MCF 10A (cell line): ENCODE measurements around the gene C10orf62. TPM values are rescaled to one million over a fixed set of nuclear protein-coding genes. Genes with fewer than 3 reads are reported as not detected.
A peak's percentile ranks its signal among the peaks of the same experiment; 100 is the strongest.

Experiments used
- BruUV-seq: library from RNA; stranded (reverse); fragments of 400-500 nt; replicated peaks from 2 replicates; lab custom pipeline; 2021; lab: Mats Ljungman, UMichigan
- CTCF ChIA-PET: fragments of 300-600 bp; sonication (Branson Sonifier 250); formaldehyde crosslinking; extraction: SDS; loops from one replicate; lab custom pipeline; 2021; ENCODE audit warnings: antibody characterized with exemption, inconsistent platforms; lab: Yijun Ruan, JAX
- POLR2A ChIA-PET: fragments of 300-600, 350-650 bp; sonication (Branson Sonifier 250); formaldehyde crosslinking; extraction: SDS; loops from one replicate; lab custom pipeline; 2020; ENCODE audit warnings: antibody characterized with exemption, inconsistent platforms; lab: Yijun Ruan, JAX
- DNase-seq: peaks from one replicate; pipeline ENCODE4 v3.0.0-alpha.2; 2018; ENCODE audit not compliant: unreplicated experiment
- H3K27ac Mint-ChIP-seq: one replicate; pipeline ENCODE4 v1.8.0; 2022; ENCODE audit warnings: mild to moderate bottlenecking, low read depth, mixed read lengths; ENCODE audit not compliant: unreplicated experiment
- H3K27me3 Mint-ChIP-seq: one replicate; pipeline ENCODE4 v1.8.0; 2022; ENCODE audit warnings: mixed read lengths; ENCODE audit not compliant: insufficient read depth, unreplicated experiment
- H3K36me3 Mint-ChIP-seq: one replicate; pipeline ENCODE4 v1.8.0; 2022; ENCODE audit warnings: mild to moderate bottlenecking, moderate library complexity, mixed read lengths; ENCODE audit not compliant: insufficient read depth, unreplicated experiment
- H3K4me1 Mint-ChIP-seq: one replicate; pipeline ENCODE4 v1.8.0; 2022; ENCODE audit warnings: mixed read lengths; ENCODE audit not compliant: insufficient read depth, unreplicated experiment
- H3K4me3 Mint-ChIP-seq: one replicate; pipeline ENCODE4 v1.8.0; 2022; ENCODE audit warnings: mild to moderate bottlenecking, moderate library complexity, mixed read lengths; ENCODE audit not compliant: unreplicated experiment
- H3K9me3 Mint-ChIP-seq: one replicate; pipeline ENCODE4 v1.8.0; 2022; ENCODE audit warnings: mixed read lengths; ENCODE audit not compliant: unreplicated experiment
- CTCF ChIP-seq: fragments of 200-600 bp; IDR thresholded peaks from one replicate; pipeline ENCODE4 v1.8.0; 2022; ENCODE audit warnings: antibody characterized with exemption, mild to moderate bottlenecking; ENCODE audit not compliant: unreplicated experiment
- intact Hi-C: fragments of 100-400 bp; cut with micrococcal nuclease; formaldehyde crosslinking; loops from 2 replicates; pipeline ENCODE4 v1.14.1; 2022
- total RNA-seq: library from RNA; stranded (reverse); gene quantifications from 2 replicates; pipeline ENCODE4 v1.2.3, GENCODE V29; 2022

The C10orf62 gene
- total RNA-seq, 1 experiment from 2014 or later: 0.26 TPM

GRCh38 chr10:97548828-97549455 is 40.6 kb upstream of the C10orf62 start:
- H3K4me3 Mint-ChIP-seq: no peak overlapping the region
- CTCF ChIA-PET: interaction anchor here (0.9 to 3.0 kb wide), 3 partner anchors 50 to 85 kb away, joined by 3 to 13 read pairs (median 8); partner anchors contain the start of gene UBTD1

DNA sequence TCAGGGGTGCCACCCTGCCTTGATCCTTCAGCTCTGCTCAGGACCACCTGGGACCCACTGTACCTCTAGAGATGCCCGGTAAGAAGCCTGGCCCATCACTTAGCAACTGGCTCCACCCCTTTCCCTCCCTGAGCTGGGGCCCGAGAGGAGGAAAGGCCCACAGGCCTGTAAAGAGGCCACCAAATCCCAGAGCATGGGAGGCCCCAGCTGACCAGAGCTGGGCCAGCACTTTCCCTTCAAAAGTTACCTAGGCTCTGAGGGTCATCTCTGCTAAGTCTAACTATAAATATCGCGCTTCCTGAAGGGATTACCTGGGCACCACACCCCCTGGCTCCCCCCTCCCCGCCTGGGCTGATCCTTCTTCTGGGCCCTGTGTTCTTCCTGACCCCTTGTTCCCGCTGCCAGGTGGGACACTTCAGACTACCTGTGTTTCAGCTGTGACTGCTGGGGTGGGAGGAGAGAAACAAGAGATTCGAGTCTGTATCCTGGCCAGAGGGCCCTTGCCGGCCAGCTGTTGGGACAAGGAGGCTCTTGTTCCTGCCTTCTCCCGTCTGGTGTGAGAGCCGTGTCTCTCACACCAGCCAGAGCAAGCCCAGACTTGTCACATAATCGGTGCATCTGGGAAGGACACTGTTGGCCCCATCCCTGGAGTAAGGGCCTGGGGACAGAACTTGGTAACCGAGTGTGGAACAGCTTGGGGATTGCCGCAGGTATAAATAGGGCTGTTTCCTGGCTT is 39.8 kb upstream of the C10orf62 start:
- TF ChIP-seq CTCF: no peak
- Mint-ChIP-seq H3K4me3 (peak overlapping the region; percentile 56), H3K36me3 (no peaks in the 10 kb centered on the region), H3K4me1 (peaks cover 28% of the 10 kb centered on the region), H3K27me3 (no peaks in the 10 kb centered on the region), H3K27ac (peak overlapping the region; percentile 98), H3K9me3 (no peaks in the 10 kb centered on the region)
- DNase-seq: peak; percentile 69
- CTCF ChIA-PET: interaction anchor here (0.6 to 3.0 kb wide), 10 partner anchors 14 to 95 kb away, joined by 3 to 13 read pairs (median 4); partner anchors contain the start of gene UBTD1
- POLR2A ChIA-PET: interaction anchor here (0.6 to 5.0 kb wide), 16 partner anchors 9 to 177 kb away, joined by 3 to 37 read pairs (median 3); partner anchors contain the start of genes ANKRD2, HOGA1, PI4K2A and UBTD1
- intact Hi-C loops: no loop called here
- BruUV-seq: no TSS peak

More at GRCh38 chr10:97548828-97549455, 40.6 kb upstream of the C10orf62 start:
- POLR2A ChIA-PET: interaction anchor here (0.6 to 2.2 kb wide), 9 partner anchors 9 to 177 kb away, joined by 3 to 14 read pairs (median 3); partner anchors contain the start of genes HOGA1, PI4K2A and UBTD1
- no peak for TF ChIP-seq CTCF
- H3K27me3 Mint-ChIP-seq: no peaks in the 10 kb centered on the region
- no peak for DNase-seq
- H3K36me3 Mint-ChIP-seq: no peaks in the 10 kb centered on the region
- intact Hi-C loops: no loop called here
- BruUV-seq: no TSS peak
- peak overlapping the region; percentile 98 for H3K27ac Mint-ChIP-seq
- peaks cover 28% of the 10 kb centered on the region for H3K4me1 Mint-ChIP-seq
- no peaks in the 10 kb centered on the region for H3K9me3 Mint-ChIP-seq

DNA sequence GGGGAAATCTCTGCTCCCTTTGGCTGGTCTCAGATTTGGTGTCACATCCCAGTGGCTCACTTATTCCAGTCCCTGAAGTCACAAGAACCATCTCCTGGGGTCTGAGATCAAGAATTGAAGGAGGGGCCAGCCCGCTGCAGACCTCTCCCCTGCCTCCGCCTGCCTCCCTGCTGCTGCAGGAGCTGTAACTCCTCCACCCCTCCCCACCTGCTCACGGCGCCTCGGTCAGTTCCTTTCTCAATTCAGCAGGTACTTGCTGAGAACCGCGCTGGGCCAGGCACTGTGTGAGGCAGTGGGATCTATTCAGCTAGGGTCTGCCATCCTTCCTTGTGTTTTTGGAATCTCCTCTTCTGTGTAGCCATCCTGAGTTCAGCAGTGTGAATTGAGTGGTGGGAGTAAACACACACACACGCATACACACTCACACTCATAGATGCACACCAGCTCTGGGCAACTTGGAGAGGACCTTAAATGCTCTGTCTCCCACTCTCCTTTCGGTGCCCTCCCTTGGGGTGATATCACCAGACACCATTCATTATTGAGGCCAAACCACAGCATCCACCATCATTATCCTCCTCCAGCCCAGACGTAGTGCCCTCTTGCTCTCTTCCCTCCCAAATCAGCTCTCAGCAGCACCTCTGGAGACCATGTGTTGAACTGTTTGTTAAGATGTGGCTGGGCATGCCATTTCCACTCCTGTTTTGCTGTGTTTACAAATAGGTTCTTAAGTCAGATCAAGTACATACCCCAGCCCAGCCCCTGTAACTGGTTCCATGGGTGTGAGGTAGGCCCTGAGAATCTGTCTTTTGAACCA is 39.0 kb upstream of the C10orf62 start:
- Mint-ChIP-seq H3K27me3 (no peaks in the 10 kb centered on the region), H3K27ac (peak overlapping the region; percentile 98), H3K36me3 (no peaks in the 10 kb centered on the region), H3K4me3 (no peak overlapping the region), H3K9me3 (no peaks in the 10 kb centered on the region), H3K4me1 (peaks cover 28% of the 10 kb centered on the region)
- no peak for DNase-seq
- POLR2A ChIA-PET: interaction anchor here (0.6 to 5.0 kb wide), 14 partner anchors 14 to 176 kb away, joined by 3 to 37 read pairs (median 4); partner anchors contain the start of genes ANKRD2 and UBTD1
- CTCF ChIA-PET: interaction anchor here (0.9 to 8.8 kb wide), 13 partner anchors 15 to 142 kb away, joined by 3 to 95 read pairs (median 4); partner anchors contain the start of gene UBTD1
- intact Hi-C loops: no loop called here
- TF ChIP-seq CTCF: no peak
- no TSS peak for BruUV-seq
